ENCODE data around the gene CNOT3.

The CNOT3 gene

GRCh38 chr19:54124393-54124792 lies 13.2 kb upstream of the CNOT3 start:
- TF ChIP-seq CTCF (IDR thresholded peaks at IDR 0.05; ENCODE audit: insufficient read depth, missing control alignments), result no peak
- DNase-seq (ENCODE audit: insufficient read length, low spot score) (no peak), FAIRE-seq (no peak)

DNA sequence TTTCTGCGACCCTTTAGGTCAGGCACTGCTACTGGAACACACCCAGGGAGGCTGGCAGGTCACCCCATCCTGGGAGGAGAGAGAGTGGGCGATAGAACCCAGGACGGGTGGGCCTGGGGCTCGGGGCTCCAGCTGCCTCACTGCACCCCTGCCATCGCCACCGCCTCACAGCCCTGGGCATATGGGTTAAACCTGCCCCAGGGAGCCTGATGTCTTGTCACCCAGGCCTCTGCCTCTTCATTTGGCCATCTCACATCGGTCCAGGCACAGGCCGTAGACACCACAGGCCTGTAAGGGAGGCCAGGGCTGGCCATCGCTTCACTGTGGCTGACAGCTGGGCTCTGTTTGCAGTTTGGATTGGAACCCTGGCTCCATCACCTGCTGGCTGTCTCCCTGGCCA lies 11.8 kb upstream of the CNOT3 start:
- DNase-seq (ENCODE audit: insufficient read length, low spot score) (no peak), FAIRE-seq (no peak)
- TF ChIP-seq CTCF (IDR thresholded peaks at IDR 0.05; ENCODE audit: insufficient read depth, missing control alignments), result no peak

GRCh38 chr19:54127688-54128440 lies 9.7 kb upstream of the CNOT3 start:
- no peak for DNase-seq (ENCODE audit: insufficient read length, low spot score)
- no peak for TF ChIP-seq CTCF (IDR thresholded peaks at IDR 0.05; ENCODE audit: insufficient read depth, missing control alignments)
- FAIRE-seq, result no peak

DNA sequence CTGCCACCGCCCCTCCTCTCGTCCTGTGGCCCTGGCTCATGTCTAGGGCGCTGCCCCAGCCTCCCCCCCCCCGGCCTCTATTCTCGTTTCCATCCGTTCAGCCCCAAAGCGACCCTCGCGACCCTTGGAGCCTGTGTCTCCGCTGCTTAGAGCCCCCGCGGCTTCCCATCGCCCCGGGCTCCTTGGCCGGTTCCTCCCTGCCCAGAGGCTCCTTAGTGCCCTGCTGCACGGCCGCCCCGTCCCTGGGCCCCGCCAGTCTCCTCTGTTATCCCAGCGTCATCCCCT lies 9.2 kb upstream of the CNOT3 start:
- DNase-seq (ENCODE audit: insufficient read length, low spot score) (no peak), FAIRE-seq (no peak)
- TF ChIP-seq CTCF (IDR thresholded peaks at IDR 0.05; ENCODE audit: insufficient read depth, missing control alignments), result no peak

- DNase-seq (ENCODE audit: insufficient read length, low spot score) (no peak), FAIRE-seq (no peak)
- no peak for TF ChIP-seq CTCF (IDR thresholded peaks at IDR 0.05; ENCODE audit: insufficient read depth, missing control alignments)
These were observed 8.6 kb upstream of the CNOT3 start for GRCh38 chr19:54128796-54129616.

DNA sequence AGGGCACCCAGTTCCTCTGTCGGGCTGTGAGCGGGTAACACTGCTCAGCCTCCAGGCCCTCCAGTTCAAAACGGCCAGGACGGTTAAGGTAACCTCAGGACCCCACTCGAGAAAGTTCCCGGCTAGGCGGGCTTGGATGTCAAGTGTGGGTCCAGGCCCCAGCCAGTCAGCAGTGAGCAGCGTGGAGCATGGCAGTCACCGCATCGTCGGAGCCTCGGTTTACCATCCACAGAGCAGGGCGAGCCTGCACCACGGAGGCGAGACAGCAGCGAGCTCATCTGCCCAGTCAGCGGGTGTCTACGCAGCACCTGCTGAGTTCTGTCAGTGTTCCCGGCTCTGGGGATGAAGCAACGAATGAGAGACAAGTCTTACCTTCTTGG lies 8.0 kb upstream of the CNOT3 start:
- FAIRE-seq (no peak), DNase-seq (ENCODE audit: insufficient read length, low spot score) (no peak)
- TF ChIP-seq CTCF (IDR thresholded peaks at IDR 0.05; ENCODE audit: insufficient read depth, missing control alignments), result no peak
